Stimulated activated CD8-positive, alpha-beta memory T cell treated with anti-CD3 and anti-CD28 coated beads, Interleukin-4, amount 100 ng/mL, for 1 hour (primary cell): Measurements from ENCODE around the gene OLFML2B.
"Not testable (repeated sequence)": the region's sequence is repeated elsewhere in the genome, so short reads cannot be mapped to it uniquely, and the experiment has no call there.

Source experiments
- DNase-seq, 2 donors: peaks; one replicate each; pipeline ENCODE4 v3.0.0-alpha.2; 2020; ENCODE audit warnings: low read depth in 2 of 2, low spot score in 1 of 2

Gene OLFML2B

GRCh38 chr1:162023547-162024501 lies at the start of gene OLFML2B:
Gene OLFML2B (minus strand): TSS chr1:162023869. CDS start chr1:162023430, 439 bp downstream.
- DNase-seq = no peak

DNA sequence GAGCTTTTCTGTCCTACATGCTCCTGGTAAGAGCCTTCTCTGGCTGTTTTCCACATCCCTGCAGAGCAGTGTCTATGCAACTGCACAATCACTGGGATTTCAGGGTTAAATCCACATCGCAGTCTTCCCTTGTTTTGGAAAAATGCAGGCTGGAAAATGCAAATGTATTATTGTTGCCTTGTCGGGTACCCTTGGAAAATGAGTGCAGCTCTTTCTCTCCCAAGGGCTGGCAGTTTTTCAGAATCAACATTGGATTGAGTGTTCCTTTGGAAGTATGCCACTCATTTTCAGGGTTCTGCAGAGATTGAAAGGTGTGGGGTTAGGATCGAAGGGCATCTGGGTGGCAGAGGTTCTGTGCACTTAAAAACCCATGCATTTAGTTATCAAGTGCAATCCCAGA lies 49.1 kb upstream of the OLFML2B start:
- no peak for DNase-seq

DNA sequence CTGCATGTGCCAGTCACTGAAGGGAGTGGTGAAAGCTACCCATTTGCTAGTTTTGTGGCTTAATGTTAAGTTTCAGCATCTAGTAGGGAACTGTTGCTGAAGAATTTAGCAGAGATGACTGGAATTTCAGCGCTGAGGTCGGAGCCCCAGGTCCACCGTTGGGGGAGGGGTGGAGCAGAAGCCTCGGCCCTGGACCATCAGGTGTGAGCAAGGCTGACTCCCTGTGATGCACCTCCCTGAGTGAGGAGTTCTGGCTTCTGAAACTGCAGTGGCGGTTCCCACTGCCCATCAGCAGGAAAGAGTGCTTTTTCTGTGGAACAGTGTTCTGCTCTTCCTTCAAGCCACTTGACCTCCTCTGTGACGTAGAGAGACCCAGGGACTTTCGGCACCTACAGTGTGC lies 47.2 kb upstream of the OLFML2B start:
- no peak for DNase-seq

DNA sequence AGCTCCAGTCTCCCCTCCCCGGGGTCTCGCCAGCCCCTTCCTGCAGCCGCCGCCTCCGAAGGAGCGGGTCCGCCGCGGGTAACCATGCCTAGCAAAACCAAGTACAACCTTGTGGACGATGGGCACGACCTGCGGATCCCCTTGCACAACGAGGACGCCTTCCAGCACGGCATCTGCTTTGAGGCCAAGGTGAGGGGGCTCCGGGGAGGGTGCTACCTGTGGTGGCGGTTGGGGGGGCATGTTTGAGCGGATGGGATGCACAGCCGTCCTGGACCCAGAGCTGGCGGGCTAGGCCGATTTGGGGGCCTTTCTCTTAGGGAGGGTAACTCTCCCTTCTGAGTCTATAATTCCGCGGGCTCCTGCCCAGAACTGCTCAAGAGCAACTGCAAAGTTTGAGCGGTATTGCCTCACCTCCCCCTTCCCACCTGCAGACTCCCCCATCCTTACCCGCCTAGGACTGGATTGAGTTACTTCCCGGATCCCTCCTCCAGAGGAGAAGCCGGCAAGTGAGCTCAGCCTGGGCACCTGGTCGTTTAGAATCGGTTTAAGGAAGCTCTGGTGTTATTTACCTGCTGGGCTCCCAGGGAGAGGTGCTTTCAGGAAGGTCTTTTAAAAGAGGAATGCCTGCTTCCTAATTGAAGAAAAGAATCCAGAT lies 46.6 kb upstream of the OLFML2B start:
- no peak for DNase-seq

- DNase-seq = peak; percentile 36 to 52
These were observed 45.8 kb upstream of the OLFML2B start, which contains the start of gene NOS1AP for GRCh38 chr1:162069334-162070093. Gene NOS1AP (plus strand): TSS chr1:162069691. CDS start chr1:162070178, 487 bp downstream.

DNA sequence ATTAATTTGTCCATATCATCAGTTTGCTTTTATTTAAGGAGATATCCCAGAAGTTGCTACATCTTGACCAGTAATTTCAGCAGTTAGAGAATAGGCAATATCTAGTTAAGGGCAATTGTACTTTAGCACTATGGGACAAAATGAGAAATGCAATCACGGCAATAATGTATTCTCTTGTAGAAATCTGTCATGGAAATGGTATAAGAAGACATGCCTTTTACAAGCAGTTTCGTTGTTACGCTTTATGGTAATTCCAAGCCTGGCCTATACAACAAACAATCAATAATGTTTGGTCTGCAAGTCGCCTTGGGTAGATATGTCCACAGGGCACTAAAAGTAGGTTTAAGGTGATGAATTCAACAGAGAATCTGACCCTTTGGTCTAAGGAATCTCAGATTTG lies 44.6 kb upstream of the OLFML2B start:
- DNase-seq = no peak

- no peak for DNase-seq
These were observed 43.8 kb upstream of the OLFML2B start for GRCh38 chr1:162067466-162067865.

GRCh38 chr1:162066836-162067235 lies 43.2 kb upstream of the OLFML2B start:
- DNase-seq = not testable (repeated sequence)

GRCh38 chr1:162065016-162065415 lies 41.3 kb upstream of the OLFML2B start:
- DNase-seq = no peak

GRCh38 chr1:162062542-162063015 lies 38.9 kb upstream of the OLFML2B start:
- no peak for DNase-seq

- no peak for DNase-seq
These were observed 36.6 kb upstream of the OLFML2B start for GRCh38 chr1:162060314-162060713.

DNA sequence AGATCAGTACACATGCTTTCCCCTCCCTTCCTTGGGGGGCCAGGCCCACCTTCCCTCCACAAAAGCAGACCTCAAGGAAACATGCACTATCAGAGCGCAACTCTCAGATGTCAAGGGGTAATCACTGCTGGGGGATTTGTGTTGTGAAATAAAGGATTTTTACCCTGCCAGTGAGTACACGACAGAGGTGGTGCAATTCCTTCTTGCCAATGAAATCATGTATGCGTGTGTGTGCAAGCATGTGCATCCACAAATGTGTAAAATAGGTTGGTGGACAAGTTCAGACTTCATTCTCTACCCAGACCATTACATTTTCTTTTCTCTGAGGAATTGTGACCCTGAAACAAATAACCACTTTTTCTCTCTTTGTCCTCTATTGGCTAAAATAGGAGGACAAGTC lies 36.1 kb upstream of the OLFML2B start:
- DNase-seq = no peak

DNA sequence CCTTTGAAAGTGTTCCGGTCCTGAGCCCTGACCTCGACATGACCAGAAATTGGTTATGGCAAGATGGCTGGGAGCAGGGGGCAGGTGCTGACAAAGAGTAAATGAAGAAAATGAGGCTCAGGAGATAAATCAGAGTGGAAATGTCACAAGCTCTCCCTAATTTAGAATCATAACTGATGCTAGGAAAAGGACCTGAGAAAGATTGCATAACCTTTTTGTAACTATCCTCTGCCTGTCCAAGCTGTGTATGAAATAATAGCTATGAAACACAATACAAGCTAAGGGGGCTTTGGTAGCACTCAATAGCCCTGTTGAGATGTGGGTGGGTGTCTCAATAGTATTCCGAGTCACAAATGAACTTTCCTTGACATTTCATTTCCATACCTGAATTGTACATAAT lies 32.9 kb upstream of the OLFML2B start:
- no peak for DNase-seq

- DNase-seq = peak in 1 of 2 donors; percentile 17
These were observed 32.4 kb upstream of the OLFML2B start for GRCh38 chr1:162056043-162056442.

GRCh38 chr1:162055062-162055461 lies 31.4 kb upstream of the OLFML2B start:
- DNase-seq = no peak

- not testable (repeated sequence) for DNase-seq
These were observed 30.3 kb upstream of the OLFML2B start for GRCh38 chr1:162053949-162054348.

GRCh38 chr1:162046921-162047320 lies 23.3 kb upstream of the OLFML2B start:
- no peak for DNase-seq

DNA sequence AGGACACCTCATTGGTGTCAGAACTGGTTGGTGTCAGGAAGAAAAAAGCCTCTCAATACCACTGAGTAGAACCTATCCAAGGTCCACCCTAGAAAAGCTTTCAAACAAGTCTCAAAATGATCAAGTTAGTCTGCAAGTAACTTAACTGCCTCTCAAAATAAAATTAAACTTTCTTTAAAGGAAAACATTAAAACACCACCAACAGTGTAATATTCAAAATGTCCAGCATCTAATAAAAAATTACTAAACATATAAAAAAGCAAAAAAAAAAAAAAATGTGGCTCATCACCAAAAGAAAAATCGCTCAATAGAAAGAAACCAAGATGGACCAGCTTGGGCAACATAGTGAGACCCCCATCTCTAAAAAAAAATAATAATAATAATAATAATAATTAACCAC lies 18.7 kb upstream of the OLFML2B start:
- DNase-seq = no peak

DNA sequence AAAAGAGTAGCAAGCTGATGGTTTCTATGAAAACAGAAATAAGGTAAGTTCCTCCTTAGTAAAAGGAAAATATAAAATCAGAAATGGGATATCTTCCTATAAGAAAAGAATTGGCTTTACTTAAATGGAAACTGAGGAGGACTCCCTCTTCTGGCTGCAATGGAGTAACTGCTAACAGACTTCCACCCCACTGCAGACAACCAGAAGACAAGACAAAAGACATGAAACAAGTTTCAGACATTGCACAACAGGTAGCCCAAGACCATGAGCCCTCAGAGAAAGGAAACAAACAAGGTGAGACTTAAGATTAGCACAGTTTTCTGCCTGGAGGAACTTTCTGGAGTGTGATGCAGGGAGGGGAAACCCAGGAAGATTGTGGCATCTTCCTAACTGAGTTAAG lies 17.0 kb upstream of the OLFML2B start:
- DNase-seq = no peak

- DNase-seq = no peak
These were observed 16.3 kb upstream of the OLFML2B start for GRCh38 chr1:162040001-162040400.

- no peak for DNase-seq
These were observed 15.0 kb upstream of the OLFML2B start for GRCh38 chr1:162038624-162039023.
